DND-41 (cell line): ENCODE results near the gene PIGQ.

Experiments
- ATAC-seq: fragments of 200-7000 bp; cut with Tn5 transposase; 3 replicates; pipeline ENCODE4 v1.9.1; 2021; ENCODE audit warnings: low read depth; ENCODE audit not compliant: insufficient read depth
- DNase-seq: peaks from one replicate; pipeline ENCODE4 v3.0.0-alpha.2; 2020
- H2AFZ ChIP-seq: 2 replicates; pipeline ENCODE4 v1.6.0; 2012; ENCODE audit warnings: low read depth, low read length
- H3K27ac ChIP-seq: 2 replicates; pipeline ENCODE4 v1.5.1; 2012; ENCODE audit warnings: low read length, inconsistent platforms
- H3K27me3 ChIP-seq: fragments of 200-600 bp; sonication (generic); 2 replicates; pipeline ENCODE4 v1.6.0; 2012; ENCODE audit warnings: low read length, mild to moderate bottlenecking, inconsistent platforms; ENCODE audit not compliant: insufficient read depth, poor library complexity
- H3K36me3 ChIP-seq: 2 replicates; pipeline ENCODE4 v1.5.1; 2012; ENCODE audit warnings: low read length, inconsistent platforms; ENCODE audit not compliant: insufficient read depth
- H3K4me1 ChIP-seq: 2 replicates; pipeline ENCODE4 v1.5.1; 2012; ENCODE audit warnings: mild to moderate bottlenecking, low read length; ENCODE audit not compliant: insufficient read depth
- H3K4me2 ChIP-seq: 2 replicates; pipeline ENCODE4 v1.6.0; 2012; ENCODE audit warnings: mild to moderate bottlenecking, moderate library complexity, low read length, inconsistent platforms; ENCODE audit not compliant: insufficient read depth
- H3K4me3 ChIP-seq, 2 experiments: fragments of 200-600 bp in 1 of 2; shearing (Covaris generic) in 1 of 2; 2 replicates each; pipeline ENCODE4 v1.5.1; 2012 to 2016; ENCODE audit warnings: inconsistent platforms in 2 of 2, low read length in 2 of 2, mild to moderate bottlenecking in 2 of 2, low read depth in 1 of 2, moderate library complexity in 1 of 2
- H3K79me2 ChIP-seq: 2 replicates; pipeline ENCODE4 v1.6.0; 2012; ENCODE audit warnings: low read length, inconsistent platforms; ENCODE audit not compliant: insufficient read depth
- H3K9ac ChIP-seq: 2 replicates; pipeline ENCODE4 v1.6.0; 2012; ENCODE audit warnings: low read depth, mild to moderate bottlenecking, inconsistent platforms, low read length, moderate library complexity
- H3K9me3 ChIP-seq: 2 replicates; pipeline ENCODE4 v1.5.1; 2012; ENCODE audit warnings: low read length, moderate library complexity, mild to moderate bottlenecking, inconsistent platforms; ENCODE audit not compliant: insufficient read depth, severe bottlenecking
- H4K20me1 ChIP-seq: 2 replicates; pipeline ENCODE4 v1.6.0; 2012; ENCODE audit warnings: low read length; ENCODE audit not compliant: insufficient read depth
- EZH2 ChIP-seq: IDR thresholded peaks from 3 replicates; pipeline ENCODE4 v1.6.1; 2012; ENCODE audit warnings: borderline replicate concordance, low read depth, mild to moderate bottlenecking, moderate library complexity, low read length, inconsistent platforms; ENCODE audit not compliant: severe bottlenecking
- TF ChIP-seq, protein P1 (sequence below): IDR thresholded peaks from 2 replicates; pipeline ENCODE4 v1.5.1; 2012; ENCODE audit warnings: borderline replicate concordance, low read length, moderate library complexity, mild to moderate bottlenecking; ENCODE audit not compliant: poor library complexity, severe bottlenecking; ENCODE audit errors: extremely low read depth

Gene PIGQ

DNA sequence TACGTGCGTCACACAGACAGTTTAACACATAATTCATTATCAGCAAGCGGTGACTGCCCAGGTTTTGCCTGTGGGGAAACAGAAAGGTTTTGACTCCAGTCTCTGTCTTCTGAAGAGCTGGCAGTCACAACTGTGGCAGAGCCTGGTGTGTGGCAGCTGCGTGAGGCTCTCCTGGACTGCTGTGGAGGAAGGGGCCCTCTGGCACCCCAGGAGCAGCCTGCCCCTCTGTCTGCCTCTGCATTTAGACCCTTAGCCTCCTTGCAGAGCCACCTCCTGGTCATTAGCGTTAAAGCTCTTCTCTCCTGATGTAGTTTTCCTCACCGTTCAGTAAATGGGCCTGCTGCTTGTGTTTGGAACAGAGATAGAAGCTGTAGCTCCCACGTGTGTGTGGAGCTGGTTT lies 31.0 kb downstream of the PIGQ start:
- TF ChIP-seq, protein P1, sequence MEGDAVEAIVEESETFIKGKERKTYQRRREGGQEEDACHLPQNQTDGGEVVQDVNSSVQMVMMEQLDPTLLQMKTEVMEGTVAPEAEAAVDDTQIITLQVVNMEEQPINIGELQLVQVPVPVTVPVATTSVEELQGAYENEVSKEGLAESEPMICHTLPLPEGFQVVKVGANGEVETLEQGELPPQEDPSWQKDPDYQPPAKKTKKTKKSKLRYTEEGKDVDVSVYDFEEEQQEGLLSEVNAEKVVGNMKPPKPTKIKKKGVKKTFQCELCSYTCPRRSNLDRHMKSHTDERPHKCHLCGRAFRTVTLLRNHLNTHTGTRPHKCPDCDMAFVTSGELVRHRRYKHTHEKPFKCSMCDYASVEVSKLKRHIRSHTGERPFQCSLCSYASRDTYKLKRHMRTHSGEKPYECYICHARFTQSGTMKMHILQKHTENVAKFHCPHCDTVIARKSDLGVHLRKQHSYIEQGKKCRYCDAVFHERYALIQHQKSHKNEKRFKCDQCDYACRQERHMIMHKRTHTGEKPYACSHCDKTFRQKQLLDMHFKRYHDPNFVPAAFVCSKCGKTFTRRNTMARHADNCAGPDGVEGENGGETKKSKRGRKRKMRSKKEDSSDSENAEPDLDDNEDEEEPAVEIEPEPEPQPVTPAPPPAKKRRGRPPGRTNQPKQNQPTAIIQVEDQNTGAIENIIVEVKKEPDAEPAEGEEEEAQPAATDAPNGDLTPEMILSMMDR: peak; percentile 39
- TF ChIP-seq EZH2: no peak
- no peak overlapping the region for H3K4me3 ChIP-seq
- H4K20me1 ChIP-seq: peaks cover 22% of the 10 kb centered on the region
- H2AFZ ChIP-seq: no peak overlapping the region
- DNase-seq: no peak
- H3K27me3 ChIP-seq: no peaks in the 10 kb centered on the region
- H3K9ac ChIP-seq: no peak overlapping the region
- H3K27ac ChIP-seq: no peak overlapping the region
- H3K79me2 ChIP-seq: peaks cover 49% of the 10 kb centered on the region
- no peaks in the 10 kb centered on the region for H3K4me1 ChIP-seq
- no peaks in the 10 kb centered on the region for H3K9me3 ChIP-seq
- H3K36me3 ChIP-seq: peaks cover 29% of the 10 kb centered on the region
- ATAC-seq: peak; percentile 47; the same call in 1 of the 3 replicates
- H3K4me2 ChIP-seq: no peak overlapping the region

DNA sequence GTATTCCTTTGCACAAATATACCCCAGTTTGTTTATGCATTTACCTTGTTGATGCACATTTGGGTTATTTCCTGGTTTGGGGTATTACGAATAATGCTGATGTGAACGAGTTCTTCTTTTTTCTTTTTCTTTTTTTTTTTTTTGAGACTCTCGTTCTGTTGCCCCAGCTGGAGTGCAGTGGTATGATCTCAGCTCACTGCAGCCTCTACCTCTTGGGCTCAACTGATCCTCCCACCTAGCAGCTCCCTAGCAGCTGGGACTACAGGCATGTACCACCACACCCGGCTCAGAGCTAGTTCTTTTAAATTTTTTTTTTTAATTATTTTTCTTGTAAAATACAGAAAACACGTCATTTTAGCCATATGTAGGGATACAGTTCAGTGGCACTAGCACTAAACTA lies 34.2 kb downstream of the PIGQ start:
- Histone ChIP-seq H3K9me3 (no peaks in the 10 kb centered on the region), H3K4me2 (no peak overlapping the region), H3K36me3 (peaks cover 20% of the 10 kb centered on the region), H3K79me2 (peaks cover 37% of the 10 kb centered on the region), H4K20me1 (peaks cover 15% of the 10 kb centered on the region; the same call in 1 of the 2 replicates), H3K9ac (no peak overlapping the region), H3K27ac (no peak overlapping the region), H3K4me3 (no peak overlapping the region), H2AFZ (no peak overlapping the region), H3K4me1 (no peaks in the 10 kb centered on the region), H3K27me3 (no peaks in the 10 kb centered on the region)
- TF ChIP-seq, protein P1: no peak
- no peak for TF ChIP-seq EZH2
- ATAC-seq (no peak), DNase-seq (no peak)

- Histone ChIP-seq H3K27me3 (no peaks in the 10 kb centered on the region), H3K79me2 (peaks cover 37% of the 10 kb centered on the region), H4K20me1 (peaks cover 15% of the 10 kb centered on the region; the same call in 1 of the 2 replicates), H3K9me3 (no peaks in the 10 kb centered on the region), H3K4me2 (no peak overlapping the region), H2AFZ (no peak overlapping the region), H3K9ac (no peak overlapping the region), H3K4me1 (no peaks in the 10 kb centered on the region), H3K4me3 (no peak overlapping the region), H3K36me3 (no peaks in the 10 kb centered on the region; the same call in 1 of the 2 replicates), H3K27ac (no peak overlapping the region)
- ATAC-seq: no peak
- TF ChIP-seq, protein P1: no peak
- no peak for TF ChIP-seq EZH2
- DNase-seq: no peak
Measured at GRCh38 chr16:606656-607307, 37.0 kb downstream of the PIGQ start.
